NOMO-1 (cell line): Measurements from ENCODE around the gene RCHY1.
"Not testable (repeated sequence)": the region's sequence is repeated elsewhere in the genome, so short reads cannot be mapped to it uniquely, and the experiment has no call there.

ENCODE experiments used
- DNase-seq, 2 experiments: peaks; one replicate each; lab custom pipeline; 2025; ENCODE audit not compliant: unreplicated experiment in 2 of 2; lab: John Stamatoyannopoulos, UW

The RCHY1 gene

GRCh38 chr4:75519452-75519851 is 5.2 kb upstream of the RCHY1 start:
- DNase-seq = not testable (repeated sequence)

GRCh38 chr4:75516144-75516543 is 1.9 kb upstream of the RCHY1 start:
- DNase-seq = no peak

GRCh38 chr4:75514949-75515612 is 878 bp upstream of the RCHY1 start:
- peak; percentile 6 to 12 for DNase-seq

GRCh38 chr4:75513526-75514130 is 575 bp downstream of the RCHY1 start:
- DNase-seq = peak in 1 of 2 experiments; percentile 25

- peak; percentile 29 to 55 for DNase-seq
Measured at GRCh38 chr4:75512386-75513211, 1.6 kb downstream of the RCHY1 start.

GRCh38 chr4:75511841-75512240 is 2.4 kb downstream of the RCHY1 start:
- no peak for DNase-seq

- not testable (repeated sequence) for DNase-seq
Measured at GRCh38 chr4:75509592-75509991, 4.6 kb downstream of the RCHY1 start.

- DNase-seq = no peak
Measured at GRCh38 chr4:75505630-75506029, 8.6 kb downstream of the RCHY1 start.

GRCh38 chr4:75502671-75503070 is 11.5 kb downstream of the RCHY1 start:
- no peak for DNase-seq

- no peak for DNase-seq
Measured at GRCh38 chr4:75499900-75500299, 14.3 kb downstream of the RCHY1 start.

- DNase-seq = no peak
Measured at GRCh38 chr4:75498041-75498440, 16.2 kb downstream of the RCHY1 start.

- no peak for DNase-seq
Measured at GRCh38 chr4:75497133-75497532, 17.1 kb downstream of the RCHY1 start.

- DNase-seq = no peak
Measured at GRCh38 chr4:75496406-75496805, 17.8 kb downstream of the RCHY1 start.

- peak; percentile 16 to 74 for DNase-seq
Measured at GRCh38 chr4:75495476-75495875, 18.7 kb downstream of the RCHY1 start.

GRCh38 chr4:75494563-75494962 is 19.6 kb downstream of the RCHY1 start:
- peak; percentile 0 to 71 for DNase-seq

- DNase-seq = no peak
Measured at GRCh38 chr4:75490155-75490554, 24.0 kb downstream of the RCHY1 start.

GRCh38 chr4:75484190-75484589 is 30.0 kb downstream of the RCHY1 start:
- no peak for DNase-seq

- no peak for DNase-seq
Measured at GRCh38 chr4:75477201-75477600, 37.0 kb downstream of the RCHY1 start.

- DNase-seq = no peak
Measured at GRCh38 chr4:75470738-75471137, 43.5 kb downstream of the RCHY1 start.

GRCh38 chr4:75469896-75470295 is 44.3 kb downstream of the RCHY1 start:
- no peak for DNase-seq

- DNase-seq = no peak
Measured at GRCh38 chr4:75457365-75457764, 56.8 kb downstream of the RCHY1 start.

GRCh38 chr4:75434105-75434504 is 80.1 kb downstream of the RCHY1 start:
- DNase-seq = no peak
